Fibroblast of lung (primary cell): ENCODE data around the gene LCMT2. TPM values are rescaled to one million over a fixed set of nuclear protein-coding genes. Genes with fewer than 3 reads are reported as not detected.

Experiments
- DNase-seq, 2 donors: peaks; one replicate each; pipeline versions ENCODE4 v3.0.0 to v3.0.0-alpha.2; 2010; ENCODE audit warnings: low read depth in 2 of 2
- H2AFZ ChIP-seq: 2 replicates; pipeline ENCODE4 v1.5.1; 2012; ENCODE audit warnings: low read length, control low read depth, inconsistent platforms
- H3K27ac ChIP-seq: 2 replicates; pipeline ENCODE4 v1.5.1; 2011; ENCODE audit warnings: low read length, control low read depth; ENCODE audit not compliant: insufficient read depth
- H3K27me3 ChIP-seq: 2 replicates; pipeline ENCODE4 v1.5.1; 2011; ENCODE audit warnings: mild to moderate bottlenecking, low read length; ENCODE audit not compliant: control insufficient read depth, insufficient read depth
- H3K36me3 ChIP-seq: 2 replicates; pipeline ENCODE4 v1.5.1; 2011; ENCODE audit warnings: low read length; ENCODE audit not compliant: control insufficient read depth, insufficient read depth
- H3K4me1 ChIP-seq: 2 replicates; pipeline ENCODE4 v1.5.1; 2011; ENCODE audit warnings: low read length; ENCODE audit not compliant: control insufficient read depth, insufficient read depth; ENCODE audit errors: extremely low read depth
- H3K4me2 ChIP-seq: 2 replicates; pipeline ENCODE4 v1.5.1; 2011; ENCODE audit warnings: low read length, control low read depth; ENCODE audit not compliant: insufficient read depth; ENCODE audit errors: extremely low read depth
- H3K4me3 ChIP-seq, 4 experiments: fragments of 200-600 bp in 1 of 4; sonication (generic) in 1 of 4; replicated peaks in 1 of 4; 2 replicates each; pipeline ENCODE4 v1.5.1; 2011 to 2016; ENCODE audit warnings: low read length in 4 of 4, low read depth in 3 of 4, mild to moderate bottlenecking in 3 of 4, control low read depth in 2 of 4, inconsistent platforms in 1 of 4, mixed read lengths in 1 of 4; ENCODE audit not compliant: insufficient read depth in 1 of 4; ENCODE audit errors: control extremely low read depth in 1 of 4
- H3K79me2 ChIP-seq: 2 replicates; pipeline ENCODE4 v1.5.1; 2012; ENCODE audit warnings: mild to moderate bottlenecking, low read length, inconsistent platforms; ENCODE audit not compliant: control insufficient read depth, insufficient read depth
- H3K9ac ChIP-seq: 2 replicates; pipeline ENCODE4 v1.5.1; 2011; ENCODE audit warnings: mild to moderate bottlenecking, low read length, control low read depth; ENCODE audit not compliant: insufficient read depth
- H3K9me3 ChIP-seq: 2 replicates; pipeline ENCODE4 v1.5.1; 2012; ENCODE audit warnings: low read depth, low read length; ENCODE audit not compliant: control insufficient read depth, insufficient read depth
- H4K20me1 ChIP-seq: 2 replicates; pipeline ENCODE4 v1.5.1; 2011; ENCODE audit warnings: low read length; ENCODE audit not compliant: control insufficient read depth, insufficient read depth; ENCODE audit errors: extremely low read depth
- CTCF ChIP-seq, 2 donors: IDR thresholded peaks in 1 of 2; conservative IDR thresholded peaks in 1 of 2; 1 replicate in 1 of 2; 2 replicates in 1 of 2; pipeline ENCODE4 v1.5.1; 2011 to 2012; ENCODE audit warnings: low read length in 2 of 2, control low read depth in 1 of 2, inconsistent platforms in 1 of 2, low read depth in 1 of 2, mild to moderate bottlenecking in 1 of 2
- EZH2 ChIP-seq: IDR thresholded peaks from 2 replicates; pipeline ENCODE4 v1.5.1; 2012; ENCODE audit warnings: low read length, control low read depth, mild to moderate bottlenecking; ENCODE audit errors: missing control alignments
- polyA plus RNA-seq, 2 donors: library from polyadenylated mRNA; depleted of rRNA in 1 of 2; stranded (reverse) in 1 of 2; unstranded in 1 of 2; fragments of >200 nt; gene quantifications; 2 replicates each; pipeline ENCODE4 v1.2.1, GENCODE V29; 2011 to 2012; ENCODE audit warnings: missing spikeins in 1 of 2
- total RNA-seq: library from RNA; depleted of rRNA; stranded (reverse); fragments of >200 nt; gene quantifications from 2 replicates; pipeline ENCODE4 v1.2.1, GENCODE V29; 2014

The LCMT2 gene
- total and polyA plus RNA-seq, 2 donors (not counting 1 experiment from before 2014, with no cell fraction given) = 4.8 to 12.5 TPM

- no peak overlapping the region for H3K4me3 ChIP-seq
- no peak overlapping the region for H3K9ac ChIP-seq
- no peaks in the 10 kb centered on the region for H3K4me1 ChIP-seq
- no peak for DNase-seq
- H2AFZ ChIP-seq = no peak overlapping the region
- H3K9me3 ChIP-seq = no peaks in the 10 kb centered on the region
- no peaks in the 10 kb centered on the region for H4K20me1 ChIP-seq
- H3K36me3 ChIP-seq = no peaks in the 10 kb centered on the region
- TF ChIP-seq EZH2 (no peak), CTCF (conservative IDR thresholded peaks at IDR 0.05 in 1 of 2, IDR thresholded peaks at IDR 0.05 in 1 of 2; ENCODE audit: low read depth in 1 of 2, low read length in 2 of 2) (no peak)
- no peak overlapping the region for H3K27ac ChIP-seq
- H3K79me2 ChIP-seq = no peaks in the 10 kb centered on the region
- peaks cover 16% of the 10 kb centered on the region for H3K27me3 ChIP-seq
- H3K4me2 ChIP-seq = no peak overlapping the region
Measured at GRCh38 chr15:43277231-43277823, 53.0 kb downstream of the LCMT2 start.

GRCh38 chr15:43276563-43277200 is 53.7 kb downstream of the LCMT2 start:
- TF ChIP-seq CTCF (conservative IDR thresholded peaks at IDR 0.05 in 1 of 2, IDR thresholded peaks at IDR 0.05 in 1 of 2; ENCODE audit: low read depth in 1 of 2, low read length in 2 of 2) (no peak), EZH2 (no peak)
- H3K79me2 ChIP-seq = no peaks in the 10 kb centered on the region
- no peak overlapping the region for H3K4me2 ChIP-seq
- no peak overlapping the region for H2AFZ ChIP-seq
- H3K27ac ChIP-seq = no peak overlapping the region
- H3K4me3 ChIP-seq = no peak overlapping the region
- no peak for DNase-seq
- H3K36me3 ChIP-seq = no peaks in the 10 kb centered on the region
- H3K9me3 ChIP-seq = no peaks in the 10 kb centered on the region
- H3K4me1 ChIP-seq = no peaks in the 10 kb centered on the region
- H3K9ac ChIP-seq = no peak overlapping the region
- no peaks in the 10 kb centered on the region for H4K20me1 ChIP-seq
- H3K27me3 ChIP-seq = peaks cover 16% of the 10 kb centered on the region

GRCh38 chr15:43275740-43276562 is 54.4 kb downstream of the LCMT2 start:
- Histone ChIP-seq H3K79me2 (no peaks in the 10 kb centered on the region), H3K27ac (no peak overlapping the region), H3K9me3 (no peaks in the 10 kb centered on the region), H3K36me3 (no peaks in the 10 kb centered on the region), H3K27me3 (peaks cover 16% of the 10 kb centered on the region), H3K9ac (no peak overlapping the region), H3K4me2 (no peak overlapping the region), H4K20me1 (no peaks in the 10 kb centered on the region), H2AFZ (no peak overlapping the region), H3K4me1 (no peaks in the 10 kb centered on the region), H3K4me3 (no peak overlapping the region)
- TF ChIP-seq CTCF (conservative IDR thresholded peaks at IDR 0.05 in 1 of 2, IDR thresholded peaks at IDR 0.05 in 1 of 2; ENCODE audit: low read depth in 1 of 2, low read length in 2 of 2) (no peak), EZH2 (no peak)
- no peak for DNase-seq
